ENCODE measurements around the gene DIAPH3. TPM values are rescaled to one million over a fixed set of nuclear protein-coding genes. Genes with fewer than 3 reads are reported as not detected.

Gene DIAPH3
- total RNA-seq, 1 donor from 2014 or later, result 30.8 TPM

GRCh38 chr13:59665732-59666131, 498.0 kb downstream of the DIAPH3 start:
- H3K27ac Mint-ChIP-seq, result no peak overlapping the region
- H3K27me3 Mint-ChIP-seq (ENCODE audit: low read depth), result no peaks in the 10 kb centered on the region
- DNase-seq (ENCODE audit: low spot score), result no peak
- peaks cover 2% of the 10 kb centered on the region for H3K4me1 Mint-ChIP-seq (ENCODE audit: low read depth)
- peaks cover 8% of the 10 kb centered on the region for H3K36me3 Mint-ChIP-seq (ENCODE audit: low read depth)
- intact Hi-C loops (cut with micrococcal nuclease), result no loop called here
- no peak overlapping the region for H3K4me3 Mint-ChIP-seq (ENCODE audit: low read depth)
- H3K9me3 Mint-ChIP-seq, result no peaks in the 10 kb centered on the region

- no peaks in the 10 kb centered on the region for H3K9me3 Mint-ChIP-seq
- intact Hi-C loops (cut with micrococcal nuclease), result no loop called here
- no peaks in the 10 kb centered on the region for H3K27me3 Mint-ChIP-seq (ENCODE audit: low read depth)
- H3K4me1 Mint-ChIP-seq (ENCODE audit: low read depth), result peaks cover 2% of the 10 kb centered on the region
- no peak overlapping the region for H3K4me3 Mint-ChIP-seq (ENCODE audit: low read depth)
- H3K36me3 Mint-ChIP-seq (ENCODE audit: low read depth), result peaks cover 8% of the 10 kb centered on the region
- H3K27ac Mint-ChIP-seq, result no peak overlapping the region
- DNase-seq (ENCODE audit: low spot score), result no peak
Measured at GRCh38 chr13:59665184-59665583, 498.5 kb downstream of the DIAPH3 start.

GRCh38 chr13:59664586-59664985, 499.1 kb downstream of the DIAPH3 start:
- H3K36me3 Mint-ChIP-seq (ENCODE audit: low read depth), result peaks cover 8% of the 10 kb centered on the region
- H3K4me3 Mint-ChIP-seq (ENCODE audit: low read depth), result no peak overlapping the region
- intact Hi-C loops (cut with micrococcal nuclease), result no loop called here
- peaks cover 2% of the 10 kb centered on the region for H3K4me1 Mint-ChIP-seq (ENCODE audit: low read depth)
- H3K9me3 Mint-ChIP-seq, result no peaks in the 10 kb centered on the region
- H3K27ac Mint-ChIP-seq, result no peak overlapping the region
- H3K27me3 Mint-ChIP-seq (ENCODE audit: low read depth), result no peaks in the 10 kb centered on the region
- no peak for DNase-seq (ENCODE audit: low spot score)

- intact Hi-C loops (cut with micrococcal nuclease), result no loop called here
- Mint-ChIP-seq H3K4me1 (ENCODE audit: low read depth) (peaks cover 2% of the 10 kb centered on the region), H3K27me3 (ENCODE audit: low read depth) (no peaks in the 10 kb centered on the region), H3K36me3 (ENCODE audit: low read depth) (peaks cover 8% of the 10 kb centered on the region), H3K27ac (no peak overlapping the region), H3K9me3 (no peaks in the 10 kb centered on the region), H3K4me3 (ENCODE audit: low read depth) (no peak overlapping the region)
- no peak for DNase-seq (ENCODE audit: low spot score)
Measured at GRCh38 chr13:59663707-59664106, 500.0 kb downstream of the DIAPH3 start.

GRCh38 chr13:59660582-59660981, 503.1 kb downstream of the DIAPH3 start:
- intact Hi-C loops (cut with micrococcal nuclease), result no loop called here

GRCh38 chr13:59659981-59660380, 503.7 kb downstream of the DIAPH3 start:
- Mint-ChIP-seq H3K27ac (no peak overlapping the region), H3K27me3 (ENCODE audit: low read depth) (peaks cover 2% of the 10 kb centered on the region), H3K4me3 (ENCODE audit: low read depth) (no peak overlapping the region), H3K4me1 (ENCODE audit: low read depth) (no peaks in the 10 kb centered on the region), H3K36me3 (ENCODE audit: low read depth) (peaks cover 8% of the 10 kb centered on the region), H3K9me3 (no peaks in the 10 kb centered on the region)
- no peak for DNase-seq (ENCODE audit: low spot score)
- intact Hi-C loops (cut with micrococcal nuclease), result no loop called here

More at GRCh38 chr13:59660582-59660981, 503.1 kb downstream of the DIAPH3 start:
- Mint-ChIP-seq H3K27me3 (ENCODE audit: low read depth) (no peaks in the 10 kb centered on the region), H3K4me1 (ENCODE audit: low read depth) (no peaks in the 10 kb centered on the region), H3K4me3 (ENCODE audit: low read depth) (no peak overlapping the region), H3K27ac (no peak overlapping the region), H3K9me3 (no peaks in the 10 kb centered on the region), H3K36me3 (ENCODE audit: low read depth) (peaks cover 8% of the 10 kb centered on the region)
- DNase-seq (ENCODE audit: low spot score), result no peak

GRCh38 chr13:59658738-59659330, 504.9 kb downstream of the DIAPH3 start:
- DNase-seq (ENCODE audit: low spot score), result no peak
- Mint-ChIP-seq H3K36me3 (ENCODE audit: low read depth) (peaks cover 2% of the 10 kb centered on the region), H3K27ac (no peak overlapping the region), H3K4me3 (ENCODE audit: low read depth) (no peak overlapping the region), H3K4me1 (ENCODE audit: low read depth) (no peaks in the 10 kb centered on the region), H3K9me3 (no peaks in the 10 kb centered on the region), H3K27me3 (ENCODE audit: low read depth) (peaks cover 5% of the 10 kb centered on the region)
- intact Hi-C loops (cut with micrococcal nuclease), result no loop called here

GRCh38 chr13:59658027-59658737, 505.5 kb downstream of the DIAPH3 start:
- H3K27me3 Mint-ChIP-seq (ENCODE audit: low read depth), result peaks cover 5% of the 10 kb centered on the region
- H3K9me3 Mint-ChIP-seq, result no peaks in the 10 kb centered on the region
- no peak overlapping the region for H3K27ac Mint-ChIP-seq
- H3K4me3 Mint-ChIP-seq (ENCODE audit: low read depth), result no peak overlapping the region
- intact Hi-C loops (cut with micrococcal nuclease), result no loop called here
- no peaks in the 10 kb centered on the region for H3K36me3 Mint-ChIP-seq (ENCODE audit: low read depth)
- DNase-seq (ENCODE audit: low spot score), result no peak
- no peaks in the 10 kb centered on the region for H3K4me1 Mint-ChIP-seq (ENCODE audit: low read depth)

GRCh38 chr13:59653916-59654315, 509.8 kb downstream of the DIAPH3 start:
- DNase-seq (ENCODE audit: low spot score), result no peak
- no peaks in the 10 kb centered on the region for H3K36me3 Mint-ChIP-seq (ENCODE audit: low read depth)
- H3K4me3 Mint-ChIP-seq (ENCODE audit: low read depth), result no peak overlapping the region
- no peaks in the 10 kb centered on the region for H3K4me1 Mint-ChIP-seq (ENCODE audit: low read depth)
- H3K27me3 Mint-ChIP-seq (ENCODE audit: low read depth), result peaks cover 13% of the 10 kb centered on the region
- H3K27ac Mint-ChIP-seq, result no peak overlapping the region
- no peaks in the 10 kb centered on the region for H3K9me3 Mint-ChIP-seq
- intact Hi-C loops (cut with micrococcal nuclease), result no loop called here

GRCh38 chr13:59651479-59651878, 512.2 kb downstream of the DIAPH3 start:
- Mint-ChIP-seq H3K36me3 (ENCODE audit: low read depth) (no peaks in the 10 kb centered on the region), H3K4me1 (ENCODE audit: low read depth) (no peaks in the 10 kb centered on the region), H3K27ac (no peak overlapping the region), H3K27me3 (ENCODE audit: low read depth) (peaks cover 13% of the 10 kb centered on the region), H3K9me3 (no peaks in the 10 kb centered on the region), H3K4me3 (ENCODE audit: low read depth) (no peak overlapping the region)
- no peak for DNase-seq (ENCODE audit: low spot score)
- intact Hi-C loops (cut with micrococcal nuclease), result no loop called here

- no peaks in the 10 kb centered on the region for H3K27me3 Mint-ChIP-seq (ENCODE audit: low read depth)
- intact Hi-C loops (cut with micrococcal nuclease), result no loop called here
Measured at GRCh38 chr13:59643906-59644626, 519.7 kb downstream of the DIAPH3 start.

GRCh38 chr13:59643364-59643841, 520.3 kb downstream of the DIAPH3 start:
- H3K36me3 Mint-ChIP-seq (ENCODE audit: low read depth), result no peaks in the 10 kb centered on the region
- H3K27me3 Mint-ChIP-seq (ENCODE audit: low read depth), result no peaks in the 10 kb centered on the region
- DNase-seq (ENCODE audit: low spot score), result no peak
- no peaks in the 10 kb centered on the region for H3K4me1 Mint-ChIP-seq (ENCODE audit: low read depth)
- H3K4me3 Mint-ChIP-seq (ENCODE audit: low read depth), result no peak overlapping the region
- intact Hi-C loops (cut with micrococcal nuclease), result no loop called here
- no peak overlapping the region for H3K27ac Mint-ChIP-seq
- no peaks in the 10 kb centered on the region for H3K9me3 Mint-ChIP-seq

More at GRCh38 chr13:59643906-59644626, 519.7 kb downstream of the DIAPH3 start:
- Mint-ChIP-seq H3K36me3 (ENCODE audit: low read depth) (no peaks in the 10 kb centered on the region), H3K9me3 (no peaks in the 10 kb centered on the region), H3K4me1 (ENCODE audit: low read depth) (no peaks in the 10 kb centered on the region), H3K27ac (no peak overlapping the region), H3K4me3 (ENCODE audit: low read depth) (no peak overlapping the region)
- DNase-seq (ENCODE audit: low spot score), result no peak

GRCh38 chr13:59641817-59642216, 521.9 kb downstream of the DIAPH3 start:
- intact Hi-C loops (cut with micrococcal nuclease), result no loop called here
- Mint-ChIP-seq H3K27ac (no peak overlapping the region), H3K27me3 (ENCODE audit: low read depth) (no peaks in the 10 kb centered on the region), H3K36me3 (ENCODE audit: low read depth) (no peaks in the 10 kb centered on the region), H3K9me3 (no peaks in the 10 kb centered on the region), H3K4me1 (ENCODE audit: low read depth) (no peaks in the 10 kb centered on the region), H3K4me3 (ENCODE audit: low read depth) (no peak overlapping the region)
- no peak for DNase-seq (ENCODE audit: low spot score)

Measured in activated T-helper 2 cell treated with anti-CD3 and anti-CD28 coated beads, Interferon-gamma antibody, Interleukin-2, Interleukin-4, amounts not matched to agents 10 μg/mL and 5 μg/mL and 100 μg/mL, durations not matched to agents 14 hours and 24 hours and 36 hours (primary cell).